K562 (cell line): ENCODE measurements around the gene NCDN. TPM values are rescaled to one million over a fixed set of nuclear protein-coding genes. Genes with fewer than 3 reads are reported as not detected.

Experiments used
- BRD4 ChIP-seq: fragments of 200-600 bp; sonication (generic); IDR thresholded peaks from 2 replicates; pipeline ENCODE4 v1.6.1; 2017; ENCODE audit warnings: inconsistent platforms
- CBX8 ChIP-seq: fragments of 200-600 bp; sonication (generic); IDR thresholded peaks from 2 replicates; pipeline ENCODE4 v1.6.1; 2012; ENCODE audit warnings: borderline replicate concordance, mixed run types, low read depth, mild to moderate bottlenecking, moderate library complexity, mixed read lengths, low read length, control low read depth, inconsistent platforms; ENCODE audit not compliant: poor library complexity, severe bottlenecking; ENCODE audit errors: extremely low read depth
- GABPB2 ChIP-seq: fragments of 250-450 bp; sonication (Bioruptor Pico); conservative IDR thresholded peaks from 2 replicates; pipeline ENCODE4 v1.5.1; 2021; ENCODE audit warnings: mild to moderate bottlenecking
- HMGN3 ChIP-seq: IDR thresholded peaks from 2 replicates; pipeline ENCODE4 v1.6.1; 2011; ENCODE audit warnings: borderline replicate concordance, low read depth, mild to moderate bottlenecking, mixed read lengths, low read length; ENCODE audit not compliant: insufficient read length; ENCODE audit errors: extremely low read depth
- HNRNPLL ChIP-seq: fragments of 200-400 bp; formaldehyde crosslinking; IDR thresholded peaks from 2 replicates; pipeline ENCODE4 v1.6.1; 2017; ENCODE audit warnings: low read length, low read depth, mild to moderate bottlenecking; ENCODE audit not compliant: poor library complexity, severe bottlenecking
- ILF3 ChIP-seq: fragments of 450-650 bp; IDR thresholded peaks from 2 replicates; pipeline ENCODE4 v1.6.1; 2018; ENCODE audit warnings: antibody characterized with exemption, mild to moderate bottlenecking, moderate library complexity, borderline replicate concordance
- IRF2 ChIP-seq: sonication (generic); formaldehyde crosslinking; IDR thresholded peaks from 2 replicates; pipeline ENCODE4 v1.8.1; 2022; ENCODE audit warnings: mild to moderate bottlenecking, missing genetic modification reagents
- NCOA1 ChIP-seq: fragments of 450-650 bp; IDR thresholded peaks from 2 replicates; pipeline ENCODE4 v1.6.1; 2016; ENCODE audit warnings: low read depth
- PHF20 ChIP-seq: fragments of 450-650 bp; IDR thresholded peaks from 2 replicates; pipeline ENCODE4 v1.6.1; 2018; ENCODE audit not compliant: partially characterized antibody
- POLR3A ChIP-seq: IDR thresholded peaks from 2 replicates; pipeline ENCODE4 v1.6.1; 2011; ENCODE audit warnings: borderline replicate concordance, mild to moderate bottlenecking, moderate library complexity; ENCODE audit not compliant: insufficient read length, insufficient read depth; ENCODE audit errors: extremely low read depth
- PRPF4 ChIP-seq: fragments of 200-400 bp; formaldehyde crosslinking; IDR thresholded peaks from one replicate; pipeline ENCODE4 v1.6.1; 2017; ENCODE audit warnings: low read length, low read depth, mild to moderate bottlenecking; ENCODE audit not compliant: insufficient read depth, poor library complexity, severe bottlenecking
- RBM15 ChIP-seq: fragments of 200-400 bp; formaldehyde crosslinking; IDR thresholded peaks from 2 replicates; pipeline ENCODE4 v1.6.1; 2018; ENCODE audit warnings: mild to moderate bottlenecking, low read length, moderate library complexity; ENCODE audit not compliant: insufficient read depth
- RBM25 ChIP-seq: fragments of 200-400 bp; formaldehyde crosslinking; IDR thresholded peaks from 2 replicates; pipeline ENCODE4 v1.6.1; 2018; ENCODE audit warnings: low read length, low read depth, moderate library complexity; ENCODE audit not compliant: severe bottlenecking
- RFX7 ChIP-seq: fragments of 250-450 bp; sonication (Bioruptor Pico); IDR thresholded peaks from 2 replicates; pipeline ENCODE4 v1.5.1; 2021; ENCODE audit warnings: mild to moderate bottlenecking
- SIN3B ChIP-seq: fragments of 450-650 bp; IDR thresholded peaks from 2 replicates; pipeline ENCODE4 v1.6.1; 2017; ENCODE audit warnings: low read depth, mild to moderate bottlenecking, moderate library complexity
- SMARCA5 ChIP-seq: fragments of 450-650 bp; IDR thresholded peaks from 2 replicates; pipeline ENCODE4 v1.6.1; 2016
- STAT5B ChIP-seq: fragments of 250-450 bp; sonication (Bioruptor Pico); IDR thresholded peaks from 2 replicates; pipeline ENCODE4 v1.8.0; 2021; ENCODE audit warnings: mild to moderate bottlenecking, inconsistent platforms
- TCF3 ChIP-seq: sonication (generic); formaldehyde crosslinking; IDR thresholded peaks from 2 replicates; pipeline ENCODE4 v1.4.0; 2020; ENCODE audit warnings: mild to moderate bottlenecking, missing genetic modification reagents
- TEAD2 ChIP-seq: fragments of 450-650 bp; IDR thresholded peaks from 2 replicates; pipeline ENCODE4 v1.6.1; 2016; ENCODE audit warnings: missing genetic modification characterization, control low read depth, missing compliant biosample characterization
- TGIF2 ChIP-seq: sonication (generic); formaldehyde crosslinking; IDR thresholded peaks from 2 replicates; pipeline ENCODE4 v1.8.1; 2022; ENCODE audit warnings: mild to moderate bottlenecking, missing genetic modification reagents, moderate library complexity
- TRIM28 ChIP-seq: fragments of 450-650 bp; IDR thresholded peaks from 2 replicates; pipeline ENCODE4 v1.6.1; 2017
- ZC3H8 ChIP-seq: fragments of 450-650 bp; IDR thresholded peaks from 2 replicates; pipeline ENCODE4 v1.6.1; 2017
- polyA plus RNA-seq, 8 experiments: library from polyadenylated mRNA; depleted of rRNA in 4 of 8; stranded (reverse) in 5 of 8; unstranded in 3 of 8; fragments of >200 nt; fragmentation: Nextera tagmentation in 2 of 8; fragmentation: Illumina TruSeq in 1 of 8; extraction: Ambion mirVana in 2 of 8; extraction: Trizol in 1 of 8; gene quantifications; 2 replicates each; pipeline versions ENCODE4 v1.2.1 to v1.2.3, GENCODE V29; 2011 to 2014; ENCODE audit warnings: inconsistent platforms in 1 of 8, missing spikeins in 1 of 8
- total RNA-seq, 7 experiments: library from RNA; depleted of rRNA in 6 of 7; stranded (reverse); fragments of >200 nt in 6 of 7; fragmentation: Illumina TruSeq in 2 of 7; extraction: Trizol in 2 of 7; gene quantifications; 2 replicates each; pipeline versions ENCODE4 v1.2.1 to v1.2.3, GENCODE V29; 2011 to 2021; ENCODE audit warnings: low replicate concordance in 1 of 7
- TF ChIP-seq, protein P1 (sequence below): fragments of 450-650 bp; IDR thresholded peaks from 2 replicates; pipeline ENCODE4 v1.7.1; 2018; ENCODE audit warnings: mild to moderate bottlenecking, low read depth; ENCODE audit not compliant: partially characterized antibody
- TF ChIP-seq, protein P2 (sequence below): fragments of 250-450 bp; sonication (Bioruptor Pico); IDR thresholded peaks from 2 replicates; pipeline ENCODE4 v1.4.0; 2020; ENCODE audit warnings: mild to moderate bottlenecking, moderate library complexity
- TF ChIP-seq, protein P3 (sequence below): fragments of 250-450 bp; sonication (Bioruptor Pico); IDR thresholded peaks from 2 replicates; pipeline ENCODE4 v1.9.0; 2021; ENCODE audit warnings: mild to moderate bottlenecking, inconsistent platforms

Gene NCDN
- total and polyA plus RNA-seq, 9 of the 15 experiments (the other 6 are each of a cell fraction or from before 2014, with no cell fraction given) = 1.9 to 35.1 (median 10.7) TPM

DNA sequence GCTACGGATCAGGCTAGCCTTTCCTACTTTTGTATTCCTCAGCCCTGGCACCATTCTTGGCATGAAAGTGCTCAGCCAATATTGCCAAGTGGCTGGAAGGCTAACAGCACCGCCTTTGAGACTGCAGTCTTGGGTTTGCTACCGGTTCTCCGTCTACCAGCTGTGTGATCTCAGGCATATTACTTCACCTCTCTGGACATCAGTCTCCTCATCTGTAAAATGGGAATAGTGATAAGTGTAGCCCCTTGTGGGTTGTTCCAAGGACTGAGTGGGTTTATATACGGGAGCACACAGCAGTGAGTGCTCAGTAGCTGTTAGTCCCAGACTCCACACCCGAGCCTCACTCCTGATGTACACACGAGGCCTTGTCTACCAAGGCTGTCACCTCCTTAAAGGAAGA lies 29.2 kb downstream of the NCDN start (continued):
- TF ChIP-seq, protein P1, sequence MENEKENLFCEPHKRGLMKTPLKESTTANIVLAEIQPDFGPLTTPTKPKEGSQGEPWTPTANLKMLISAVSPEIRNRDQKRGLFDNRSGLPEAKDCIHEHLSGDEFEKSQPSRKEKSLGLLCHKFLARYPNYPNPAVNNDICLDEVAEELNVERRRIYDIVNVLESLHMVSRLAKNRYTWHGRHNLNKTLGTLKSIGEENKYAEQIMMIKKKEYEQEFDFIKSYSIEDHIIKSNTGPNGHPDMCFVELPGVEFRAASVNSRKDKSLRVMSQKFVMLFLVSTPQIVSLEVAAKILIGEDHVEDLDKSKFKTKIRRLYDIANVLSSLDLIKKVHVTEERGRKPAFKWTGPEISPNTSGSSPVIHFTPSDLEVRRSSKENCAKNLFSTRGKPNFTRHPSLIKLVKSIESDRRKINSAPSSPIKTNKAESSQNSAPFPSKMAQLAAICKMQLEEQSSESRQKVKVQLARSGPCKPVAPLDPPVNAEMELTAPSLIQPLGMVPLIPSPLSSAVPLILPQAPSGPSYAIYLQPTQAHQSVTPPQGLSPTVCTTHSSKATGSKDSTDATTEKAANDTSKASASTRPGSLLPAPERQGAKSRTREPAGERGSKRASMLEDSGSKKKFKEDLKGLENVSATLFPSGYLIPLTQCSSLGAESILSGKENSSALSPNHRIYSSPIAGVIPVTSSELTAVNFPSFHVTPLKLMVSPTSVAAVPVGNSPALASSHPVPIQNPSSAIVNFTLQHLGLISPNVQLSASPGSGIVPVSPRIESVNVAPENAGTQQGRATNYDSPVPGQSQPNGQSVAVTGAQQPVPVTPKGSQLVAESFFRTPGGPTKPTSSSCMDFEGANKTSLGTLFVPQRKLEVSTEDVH = no peak
- TF ChIP-seq TGIF2 (CRISPR knock-in tag) = no peak
- TF ChIP-seq PHF20 = no peak
- TF ChIP-seq POLR3A = no peak
- TF ChIP-seq TCF3 = no peak
- TF ChIP-seq STAT5B = no peak
- TF ChIP-seq SIN3B = no peak
- no peak for TF ChIP-seq GABPB2
- no peak for TF ChIP-seq HNRNPLL
- no peak for TF ChIP-seq IRF2 (CRISPR knock-in tag)
- TF ChIP-seq, protein P2, sequence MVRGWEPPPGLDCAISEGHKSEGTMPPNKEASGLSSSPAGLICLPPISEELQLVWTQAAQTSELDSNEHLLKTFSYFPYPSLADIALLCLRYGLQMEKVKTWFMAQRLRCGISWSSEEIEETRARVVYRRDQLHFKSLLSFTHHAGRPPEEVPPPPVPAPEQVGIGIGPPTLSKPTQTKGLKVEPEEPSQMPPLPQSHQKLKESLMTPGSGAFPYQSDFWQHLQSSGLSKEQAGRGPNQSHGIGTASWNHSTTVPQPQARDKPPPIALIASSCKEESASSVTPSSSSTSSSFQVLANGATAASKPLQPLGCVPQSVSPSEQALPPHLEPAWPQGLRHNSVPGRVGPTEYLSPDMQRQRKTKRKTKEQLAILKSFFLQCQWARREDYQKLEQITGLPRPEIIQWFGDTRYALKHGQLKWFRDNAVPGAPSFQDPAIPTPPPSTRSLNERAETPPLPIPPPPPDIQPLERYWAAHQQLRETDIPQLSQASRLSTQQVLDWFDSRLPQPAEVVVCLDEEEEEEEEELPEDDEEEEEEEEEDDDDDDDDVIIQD (CRISPR knock-in tag) = no peak
- no peak for TF ChIP-seq RFX7 (CRISPR knock-in tag)
- no peak for TF ChIP-seq RBM15
- TF ChIP-seq SMARCA5 = peak; percentile 67; the same call in 1 of the 2 replicates
- TF ChIP-seq TEAD2 = no peak
- TF ChIP-seq RBM25 = peak; percentile 83
- TF ChIP-seq, protein P3, sequence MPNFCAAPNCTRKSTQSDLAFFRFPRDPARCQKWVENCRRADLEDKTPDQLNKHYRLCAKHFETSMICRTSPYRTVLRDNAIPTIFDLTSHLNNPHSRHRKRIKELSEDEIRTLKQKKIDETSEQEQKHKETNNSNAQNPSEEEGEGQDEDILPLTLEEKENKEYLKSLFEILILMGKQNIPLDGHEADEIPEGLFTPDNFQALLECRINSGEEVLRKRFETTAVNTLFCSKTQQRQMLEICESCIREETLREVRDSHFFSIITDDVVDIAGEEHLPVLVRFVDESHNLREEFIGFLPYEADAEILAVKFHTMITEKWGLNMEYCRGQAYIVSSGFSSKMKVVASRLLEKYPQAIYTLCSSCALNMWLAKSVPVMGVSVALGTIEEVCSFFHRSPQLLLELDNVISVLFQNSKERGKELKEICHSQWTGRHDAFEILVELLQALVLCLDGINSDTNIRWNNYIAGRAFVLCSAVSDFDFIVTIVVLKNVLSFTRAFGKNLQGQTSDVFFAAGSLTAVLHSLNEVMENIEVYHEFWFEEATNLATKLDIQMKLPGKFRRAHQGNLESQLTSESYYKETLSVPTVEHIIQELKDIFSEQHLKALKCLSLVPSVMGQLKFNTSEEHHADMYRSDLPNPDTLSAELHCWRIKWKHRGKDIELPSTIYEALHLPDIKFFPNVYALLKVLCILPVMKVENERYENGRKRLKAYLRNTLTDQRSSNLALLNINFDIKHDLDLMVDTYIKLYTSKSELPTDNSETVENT = no peak
- no peak for TF ChIP-seq PRPF4
- no peak for TF ChIP-seq HMGN3
- TF ChIP-seq ILF3 = no peak
- TF ChIP-seq BRD4 = no peak
- TF ChIP-seq ZC3H8 = no peak
- no peak for TF ChIP-seq CBX8
- TF ChIP-seq NCOA1 = no peak
- TF ChIP-seq TRIM28 = no peak
